Measurements from ENCODE around the gene HPDL.

- no peak for TF ChIP-seq CTCF (IDR thresholded peaks at IDR 0.05)
- no peak for TF ChIP-seq POLR2A (IDR thresholded peaks at IDR 0.05)
- no peak for TF ChIP-seq EP300 (IDR thresholded peaks at IDR 0.05)
Measured at GRCh38 chr1:45306319-45306718, 20.4 kb upstream of the HPDL start.
